ES-I3 (cell line): ENCODE data around the gene FGF6.
"Not testable (repeated sequence)": the region's sequence is repeated elsewhere in the genome, so short reads cannot be mapped to it uniquely, and the experiment has no call there.

ENCODE experiments used
- H3K36me3 ChIP-seq: 2 replicates; pipeline ENCODE4 v1.6.1; 2013; ENCODE audit warnings: mild to moderate bottlenecking, low read length, control low read depth, moderate library complexity; ENCODE audit not compliant: insufficient read depth
- H3K4me1 ChIP-seq: 2 replicates; pipeline ENCODE4 v1.6.1; 2013; ENCODE audit warnings: mild to moderate bottlenecking, control low read depth, low read length; ENCODE audit not compliant: insufficient read depth
- H3K9ac ChIP-seq: 2 replicates; pipeline ENCODE4 v1.6.1; 2013; ENCODE audit warnings: low read depth, mild to moderate bottlenecking, low read length, moderate library complexity
- H3K9me3 ChIP-seq: 2 replicates; pipeline ENCODE4 v1.6.1; 2013; ENCODE audit warnings: mild to moderate bottlenecking, low read length, moderate library complexity; ENCODE audit not compliant: control insufficient read depth, insufficient read depth

Gene FGF6

DNA sequence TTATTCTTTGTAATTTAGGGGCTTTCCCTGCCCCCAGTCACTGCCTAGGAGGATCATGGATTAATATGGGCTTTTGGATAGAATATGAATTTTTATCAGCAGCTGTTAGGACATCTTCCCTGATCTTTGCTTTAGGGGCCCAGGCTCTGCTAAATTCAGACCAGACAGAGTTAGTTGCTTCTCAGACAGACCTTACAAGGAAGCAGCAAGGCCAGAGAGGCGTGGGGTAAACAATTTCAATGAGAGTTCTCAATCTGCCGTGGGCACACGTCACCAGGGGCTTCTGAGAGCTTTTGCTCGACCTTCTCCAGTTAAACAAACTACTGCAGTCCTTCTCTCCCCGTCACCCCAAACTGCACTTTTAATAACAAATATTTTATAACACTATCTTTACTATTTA lies 27.7 kb downstream of the FGF6 start:
- no peak overlapping the region for H3K9ac ChIP-seq
- H3K9me3 ChIP-seq = no peaks in the 10 kb centered on the region
- peaks cover 7% of the 10 kb centered on the region; the same call in 1 of the 2 replicates for H3K4me1 ChIP-seq
- H3K36me3 ChIP-seq = no peaks in the 10 kb centered on the region

DNA sequence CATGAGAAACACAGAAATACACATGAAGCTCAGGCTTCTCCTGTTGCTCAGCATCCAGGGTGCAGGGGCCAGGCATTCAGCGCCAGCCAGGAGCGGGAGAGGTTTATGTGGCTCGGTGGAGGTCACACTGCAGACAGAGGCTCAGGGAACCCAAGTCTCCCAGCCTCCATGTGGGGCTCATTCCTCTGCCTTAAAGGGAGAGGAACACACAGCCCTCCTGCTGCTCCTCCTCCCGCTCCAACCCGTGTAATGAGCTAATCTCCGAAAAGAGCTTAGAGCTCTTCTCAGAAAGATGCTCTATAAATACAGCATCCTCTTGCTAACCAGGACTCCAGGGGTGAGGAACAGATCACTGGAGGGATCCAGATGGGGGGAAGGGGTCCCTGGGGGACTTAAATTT lies 28.2 kb downstream of the FGF6 start:
- H3K4me1 ChIP-seq = peaks cover 7% of the 10 kb centered on the region; the same call in 1 of the 2 replicates
- no peaks in the 10 kb centered on the region for H3K36me3 ChIP-seq
- H3K9ac ChIP-seq = no peak overlapping the region
- H3K9me3 ChIP-seq = no peaks in the 10 kb centered on the region

- no peaks in the 10 kb centered on the region for H3K9me3 ChIP-seq
- no peak overlapping the region for H3K9ac ChIP-seq
- no peaks in the 10 kb centered on the region for H3K36me3 ChIP-seq
- peaks cover 5% of the 10 kb centered on the region; the same call in 1 of the 2 replicates for H3K4me1 ChIP-seq
Observed at GRCh38 chr12:4416276-4416675, 29.3 kb downstream of the FGF6 start.

DNA sequence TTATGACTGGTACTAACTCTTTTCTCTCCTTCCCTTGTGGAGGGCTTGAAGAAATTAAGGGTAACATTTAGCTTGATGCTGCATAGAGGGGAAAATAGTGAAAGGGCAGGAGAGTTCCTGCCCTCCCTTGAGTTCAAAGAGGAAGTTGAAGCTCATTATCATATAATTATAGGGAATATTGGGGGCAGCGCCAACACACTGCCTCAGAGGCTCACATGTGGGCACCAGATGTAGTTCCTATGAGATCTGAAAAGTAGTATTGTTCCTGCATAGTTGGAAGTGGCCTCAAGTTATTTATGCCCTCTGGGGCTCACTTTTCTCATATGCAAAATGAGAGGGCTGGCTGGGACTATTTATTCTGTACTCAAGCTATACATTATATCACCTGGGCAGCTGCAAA lies 33.1 kb downstream of the FGF6 start:
- Histone ChIP-seq H3K4me1 (peaks cover 2% of the 10 kb centered on the region; the same call in 1 of the 2 replicates), H3K36me3 (no peaks in the 10 kb centered on the region), H3K9ac (no peak overlapping the region), H3K9me3 (no peaks in the 10 kb centered on the region)

GRCh38 chr12:4412056-4412455 lies 33.6 kb downstream of the FGF6 start:
- Histone ChIP-seq H3K9ac (no peak overlapping the region), H3K4me1 (no peaks in the 10 kb centered on the region), H3K36me3 (no peaks in the 10 kb centered on the region), H3K9me3 (no peaks in the 10 kb centered on the region)

- no peaks in the 10 kb centered on the region for H3K4me1 ChIP-seq
- H3K9me3 ChIP-seq = 0 out of 2 replicates have a peak, but pooled peaks cover 3% of the 10 kb centered on the region
- H3K36me3 ChIP-seq = no peaks in the 10 kb centered on the region
- no peak overlapping the region for H3K9ac ChIP-seq
Observed at GRCh38 chr12:4407136-4407535, 38.5 kb downstream of the FGF6 start.

DNA sequence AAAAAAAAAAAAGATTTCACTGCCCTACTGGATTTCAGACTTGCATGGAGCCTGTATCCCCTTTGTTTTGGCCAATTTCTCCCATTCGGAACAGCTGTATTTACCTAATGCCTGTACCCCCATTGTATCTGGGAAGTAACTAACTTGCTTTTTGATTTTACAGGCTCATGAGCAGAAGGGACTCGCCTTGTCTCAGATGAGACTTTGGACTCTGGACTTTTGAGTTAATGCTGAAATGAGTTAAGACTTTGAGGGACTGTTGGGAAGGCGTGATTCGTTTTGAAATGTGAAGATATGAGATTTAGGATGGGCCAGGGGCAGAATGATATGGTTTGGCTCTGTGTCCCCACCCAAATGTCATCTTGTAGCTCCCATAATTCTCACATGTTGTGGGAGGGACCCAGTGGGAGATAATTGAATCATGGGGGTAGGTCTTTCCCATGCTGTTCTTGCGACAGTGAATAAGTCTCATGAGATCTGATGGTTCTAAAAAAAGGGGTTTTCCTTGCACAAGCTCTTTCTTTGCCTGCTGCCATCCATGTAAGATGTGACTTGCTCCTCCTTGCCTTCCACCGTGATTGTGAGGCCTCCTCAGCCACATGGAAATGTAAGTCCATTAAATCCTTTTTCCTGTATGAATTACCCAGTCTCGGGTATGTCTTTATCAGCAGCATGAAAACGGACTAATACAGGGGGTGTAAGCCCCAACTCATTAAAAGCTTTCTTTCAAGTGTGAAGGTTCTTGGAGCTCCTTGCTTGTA lies 40.6 kb downstream of the FGF6 start:
- H3K36me3 ChIP-seq, H3K9ac ChIP-seq, H3K4me1 ChIP-seq, H3K9me3 ChIP-seq: not testable (repeated sequence)

DNA sequence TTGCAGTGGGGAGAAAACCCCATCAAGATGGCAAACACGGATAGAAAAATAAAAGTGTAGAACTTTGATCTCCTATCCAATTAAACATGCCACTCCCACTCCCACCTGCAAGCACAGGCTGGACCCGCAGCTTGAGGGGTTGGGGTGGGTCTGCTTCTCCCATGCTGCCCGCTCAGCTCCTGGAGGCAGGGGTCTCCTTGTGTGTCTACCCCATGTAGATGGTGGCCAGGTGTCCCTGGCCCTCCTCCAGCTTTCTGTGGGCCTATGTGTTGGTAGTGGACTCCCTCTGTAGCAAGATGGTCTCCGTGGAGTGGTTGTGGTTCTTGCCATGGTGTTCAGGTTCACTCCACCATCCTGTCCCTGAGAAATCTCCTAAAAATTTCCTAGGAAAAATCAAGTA lies 42.6 kb downstream of the FGF6 start:
- H3K9me3 ChIP-seq = 0 out of 2 replicates have a peak, but pooled peaks cover 3% of the 10 kb centered on the region
- no peaks in the 10 kb centered on the region for H3K36me3 ChIP-seq
- H3K9ac ChIP-seq = no peak overlapping the region
- no peaks in the 10 kb centered on the region for H3K4me1 ChIP-seq

DNA sequence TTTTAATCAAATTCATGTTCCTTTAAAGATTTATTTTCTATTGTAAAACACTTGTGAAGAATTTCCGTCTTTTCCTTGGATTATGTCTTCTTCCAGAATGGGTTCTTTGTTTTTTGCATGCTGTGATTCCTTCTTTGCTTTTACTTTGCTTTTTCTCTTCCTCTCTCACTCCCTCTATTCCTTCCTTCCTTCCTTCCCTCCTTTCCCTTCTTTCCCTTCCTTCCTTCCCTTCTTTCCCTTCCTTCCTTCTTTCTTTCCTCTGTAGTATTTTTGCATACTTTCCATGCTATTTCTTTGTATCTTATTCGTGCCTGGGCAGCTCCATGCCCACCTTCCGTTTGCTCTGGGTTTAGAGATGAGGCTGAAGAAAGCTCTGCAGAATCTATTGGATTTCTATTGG lies 44.5 kb downstream of the FGF6 start:
- H3K9ac ChIP-seq = no peak overlapping the region
- H3K36me3 ChIP-seq = no peaks in the 10 kb centered on the region
- H3K9me3 ChIP-seq = 0 out of 2 replicates have a peak, but pooled peaks cover 3% of the 10 kb centered on the region
- H3K4me1 ChIP-seq = no peaks in the 10 kb centered on the region

- H3K9me3 ChIP-seq = no peaks in the 10 kb centered on the region
- H3K9ac ChIP-seq = no peak overlapping the region
- no peaks in the 10 kb centered on the region for H3K36me3 ChIP-seq
- H3K4me1 ChIP-seq = no peaks in the 10 kb centered on the region
Observed at GRCh38 chr12:4395818-4396217, 49.8 kb downstream of the FGF6 start.

- Histone ChIP-seq H3K36me3 (no peaks in the 10 kb centered on the region), H3K9me3 (no peaks in the 10 kb centered on the region), H3K4me1 (no peaks in the 10 kb centered on the region), H3K9ac (no peak overlapping the region)
Observed at GRCh38 chr12:4393211-4393610, 52.4 kb downstream of the FGF6 start.

- no peak overlapping the region for H3K9ac ChIP-seq
- no peaks in the 10 kb centered on the region for H3K9me3 ChIP-seq
- no peaks in the 10 kb centered on the region for H3K36me3 ChIP-seq
- no peaks in the 10 kb centered on the region for H3K4me1 ChIP-seq
Observed at GRCh38 chr12:4392223-4392742, 53.3 kb downstream of the FGF6 start.

DNA sequence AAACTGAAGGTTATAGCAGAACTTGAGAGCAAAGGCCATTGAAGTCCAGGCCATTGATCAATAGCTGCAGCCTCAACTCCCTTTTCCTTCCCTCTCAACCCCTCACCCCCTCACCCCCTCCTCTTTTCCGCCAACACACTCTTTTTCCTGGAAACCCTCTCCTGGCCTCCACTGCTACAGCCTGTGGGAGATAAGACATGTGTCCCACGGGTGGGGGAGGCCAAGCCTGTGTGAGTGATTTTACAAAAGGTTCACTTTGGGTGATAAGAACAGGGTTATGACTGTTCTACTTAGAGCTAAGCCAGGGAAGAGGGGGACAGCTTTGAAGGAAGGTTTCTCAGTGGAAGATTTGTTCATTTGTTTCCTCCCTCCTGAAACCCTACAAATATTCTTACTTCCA lies 57.0 kb downstream of the FGF6 start:
- H3K9ac ChIP-seq = no peak overlapping the region
- no peaks in the 10 kb centered on the region for H3K4me1 ChIP-seq
- H3K36me3 ChIP-seq = no peaks in the 10 kb centered on the region
- no peaks in the 10 kb centered on the region for H3K9me3 ChIP-seq

GRCh38 chr12:4388032-4388431 lies 57.6 kb downstream of the FGF6 start:
- Histone ChIP-seq H3K36me3 (no peaks in the 10 kb centered on the region), H3K9me3 (no peaks in the 10 kb centered on the region)

DNA sequence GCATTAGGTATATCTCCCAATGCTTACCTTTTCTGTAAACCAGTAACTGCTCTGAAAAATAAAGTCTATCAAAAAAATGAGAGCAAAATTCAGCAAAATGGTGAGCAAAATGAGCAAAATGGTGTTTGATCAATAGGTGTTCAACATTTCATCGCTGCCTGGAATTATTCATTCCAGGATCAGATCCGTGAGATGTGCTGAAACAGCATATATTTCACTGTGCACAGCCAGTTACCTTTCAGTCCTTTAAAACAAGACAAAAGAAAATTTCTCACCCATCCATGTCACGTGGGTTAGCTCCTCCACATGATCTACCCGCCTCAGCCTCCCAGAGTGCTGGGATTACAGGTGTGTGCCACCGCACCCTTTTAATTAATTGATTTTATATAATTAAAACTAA lies 58.0 kb downstream of the FGF6 start:
- H3K9me3 ChIP-seq = no peaks in the 10 kb centered on the region
- no peak overlapping the region for H3K9ac ChIP-seq
- H3K36me3 ChIP-seq = no peaks in the 10 kb centered on the region
- no peaks in the 10 kb centered on the region for H3K4me1 ChIP-seq

More at GRCh38 chr12:4388032-4388431, 57.6 kb downstream of the FGF6 start:
- no peak overlapping the region for H3K9ac ChIP-seq
- H3K4me1 ChIP-seq = no peaks in the 10 kb centered on the region
